Rectal smooth muscle tissue (tissue), 1 donor: ENCODE results near the gene PPP3R1.

Experiments
- H3K27ac ChIP-seq: one replicate; pipeline ENCODE4 v1.7.0; 2013; ENCODE audit warnings: low read depth, low read length, inconsistent platforms
- H3K27me3 ChIP-seq: one replicate; pipeline ENCODE4 v1.7.0; 2013; ENCODE audit warnings: low read length; ENCODE audit not compliant: control insufficient read depth, insufficient read depth
- H3K36me3 ChIP-seq: one replicate; pipeline ENCODE4 v1.7.0; 2013; ENCODE audit warnings: low read length; ENCODE audit not compliant: control insufficient read depth, insufficient read depth
- H3K4me1 ChIP-seq: one replicate; pipeline ENCODE4 v1.7.0; 2013; ENCODE audit warnings: low read length; ENCODE audit not compliant: control insufficient read depth, insufficient read depth
- H3K4me3 ChIP-seq: one replicate; pipeline ENCODE4 v1.7.0; 2013; ENCODE audit warnings: low read length
- H3K9ac ChIP-seq: one replicate; pipeline ENCODE4 v1.7.0; 2013; ENCODE audit warnings: low read length

PPP3R1 gene

DNA sequence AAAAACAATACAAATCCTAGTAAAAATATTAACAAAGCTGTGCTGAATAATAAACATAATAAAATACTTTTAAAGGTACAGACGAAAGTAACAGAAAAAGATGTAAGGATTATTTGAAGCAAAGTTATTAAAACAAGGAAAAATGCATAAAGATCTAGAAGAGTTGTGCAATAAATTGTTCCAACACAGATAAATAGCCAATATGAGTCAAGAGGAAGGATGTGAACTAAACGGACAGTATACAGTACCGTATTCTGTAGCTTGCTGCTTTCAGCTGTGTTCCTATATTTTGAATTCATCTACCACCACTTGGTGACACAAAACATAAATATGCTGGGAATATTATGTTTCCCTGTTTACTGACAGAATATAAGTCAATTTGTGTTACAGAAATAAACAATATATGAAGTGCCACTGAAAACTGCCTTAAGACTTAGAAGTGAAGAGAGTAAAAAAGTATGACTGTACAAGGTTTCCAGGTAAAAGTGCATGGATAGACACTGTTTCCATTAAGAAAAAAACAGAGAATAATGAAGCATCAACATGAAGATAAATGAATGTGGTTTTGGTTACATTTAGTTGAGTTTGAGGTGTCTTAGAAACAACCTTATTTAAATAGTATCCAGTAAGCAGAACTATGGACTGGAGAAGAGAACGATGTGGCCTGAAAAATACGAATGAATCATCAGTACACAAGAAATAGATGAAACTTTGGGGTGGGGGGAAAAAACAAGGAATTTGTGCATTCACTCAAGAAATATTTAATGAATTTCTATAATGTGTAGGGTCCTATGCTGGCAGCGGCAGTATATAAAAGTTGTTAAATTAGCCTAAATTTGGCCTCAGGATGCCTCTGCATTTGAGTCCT is 13.1 kb downstream of the PPP3R1 start:
- Histone ChIP-seq H3K4me1 (peaks cover 34% of the 10 kb centered on the region), H3K9ac (no peak overlapping the region), H3K4me3 (no peak overlapping the region), H3K27me3 (no peaks in the 10 kb centered on the region), H3K36me3 (no peaks in the 10 kb centered on the region), H3K27ac (no peak overlapping the region)

DNA sequence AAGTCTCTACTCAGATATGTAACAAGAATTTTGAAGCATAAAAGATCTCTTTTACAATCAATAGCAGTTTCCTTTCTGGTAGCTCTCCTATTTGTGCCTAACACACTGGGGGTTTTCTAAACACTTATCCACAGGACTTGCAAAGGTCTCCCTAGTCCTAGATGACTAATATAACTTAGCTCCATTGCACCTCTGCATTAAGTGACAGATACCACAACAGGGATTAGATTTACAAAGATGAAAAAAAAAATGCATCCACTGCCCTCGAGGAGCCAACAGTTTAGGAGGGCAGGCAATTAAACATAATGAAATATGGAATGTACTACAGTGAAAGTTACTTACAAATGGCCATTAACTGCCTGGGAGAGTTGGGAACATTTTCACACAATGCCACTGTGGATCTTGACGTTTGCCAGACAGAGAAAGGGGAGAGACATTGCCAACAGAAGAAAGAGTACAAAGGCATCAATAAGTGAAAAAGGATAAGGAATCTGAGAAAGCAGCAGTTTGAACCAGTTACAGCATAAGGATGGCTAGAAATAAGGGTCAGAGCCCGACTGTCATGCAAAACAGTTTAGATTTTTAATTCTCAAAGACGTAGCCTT is 14.3 kb downstream of the PPP3R1 start:
- Histone ChIP-seq H3K27ac (peak overlapping the region; percentile 11), H3K36me3 (no peaks in the 10 kb centered on the region), H3K4me1 (peaks cover 29% of the 10 kb centered on the region), H3K9ac (no peak overlapping the region), H3K27me3 (no peaks in the 10 kb centered on the region), H3K4me3 (no peak overlapping the region)

- H3K4me3 ChIP-seq, result no peak overlapping the region
- no peaks in the 10 kb centered on the region for H3K36me3 ChIP-seq
- peaks cover 29% of the 10 kb centered on the region for H3K4me1 ChIP-seq
- H3K27ac ChIP-seq, result peak overlapping the region; percentile 12
- H3K9ac ChIP-seq, result no peak overlapping the region
- H3K27me3 ChIP-seq, result no peaks in the 10 kb centered on the region
Observed at GRCh38 chr2:68237404-68237803, 14.9 kb downstream of the PPP3R1 start.

DNA sequence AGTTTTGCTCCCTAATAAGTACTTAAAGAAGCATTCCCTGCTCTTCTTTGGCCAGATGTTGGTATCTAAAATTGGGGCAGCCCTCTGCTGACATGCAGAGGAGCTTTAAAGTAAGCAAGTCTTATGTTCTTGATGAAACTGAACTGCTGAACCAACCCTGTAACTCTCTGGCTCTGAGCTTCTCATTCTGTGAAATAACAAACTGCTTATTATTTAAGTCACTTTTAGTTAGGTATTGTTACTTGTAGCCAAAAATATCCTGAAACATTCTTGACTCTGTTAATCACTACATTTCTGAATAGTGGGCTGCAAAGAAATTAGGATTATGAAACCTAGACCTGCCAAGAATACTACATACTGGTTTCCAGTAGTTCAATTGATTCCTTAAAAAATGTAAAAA is 15.5 kb downstream of the PPP3R1 start:
- Histone ChIP-seq H3K4me1 (peaks cover 29% of the 10 kb centered on the region), H3K4me3 (no peak overlapping the region), H3K27ac (no peak overlapping the region), H3K27me3 (no peaks in the 10 kb centered on the region), H3K9ac (no peak overlapping the region), H3K36me3 (no peaks in the 10 kb centered on the region)

DNA sequence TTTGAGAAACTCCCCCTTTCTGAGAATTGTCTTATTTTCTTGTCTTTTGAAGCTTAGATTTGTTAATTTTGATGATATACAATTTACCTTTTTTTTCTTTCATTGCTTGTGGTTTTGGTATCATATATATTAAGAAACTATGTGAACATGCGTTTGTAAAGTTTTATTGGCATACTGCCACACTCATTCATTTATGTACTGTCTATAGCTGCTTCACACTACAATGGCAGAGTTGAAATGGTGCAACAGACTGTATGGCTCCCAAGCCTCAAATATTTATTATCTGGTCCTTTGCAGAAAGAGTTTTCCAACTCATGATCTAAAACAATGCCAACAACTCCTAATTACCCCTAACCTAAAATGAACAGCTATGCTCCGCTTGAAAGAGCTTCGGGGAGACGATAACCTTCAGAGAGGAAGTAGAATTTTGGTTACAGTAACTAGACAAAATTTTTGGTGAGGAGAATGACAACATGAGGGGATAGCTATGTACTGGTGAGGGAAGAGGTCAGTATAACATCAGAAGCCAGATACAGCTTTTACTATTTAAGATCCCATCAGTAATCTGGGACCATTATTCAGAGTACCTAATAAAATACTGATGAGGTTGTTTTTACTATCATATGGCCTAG is 16.1 kb downstream of the PPP3R1 start:
- Histone ChIP-seq H3K27me3 (no peaks in the 10 kb centered on the region), H3K36me3 (no peaks in the 10 kb centered on the region), H3K27ac (no peak overlapping the region), H3K9ac (no peak overlapping the region), H3K4me1 (peaks cover 33% of the 10 kb centered on the region), H3K4me3 (no peak overlapping the region)

GRCh38 chr2:68235090-68235489 is 17.2 kb downstream of the PPP3R1 start:
- Histone ChIP-seq H3K27ac (no peak overlapping the region), H3K9ac (no peak overlapping the region), H3K4me1 (peaks cover 29% of the 10 kb centered on the region), H3K4me3 (no peak overlapping the region), H3K36me3 (no peaks in the 10 kb centered on the region), H3K27me3 (no peaks in the 10 kb centered on the region)

GRCh38 chr2:68234405-68234804 is 17.9 kb downstream of the PPP3R1 start:
- no peaks in the 10 kb centered on the region for H3K36me3 ChIP-seq
- peaks cover 29% of the 10 kb centered on the region for H3K4me1 ChIP-seq
- no peak overlapping the region for H3K4me3 ChIP-seq
- no peaks in the 10 kb centered on the region for H3K27me3 ChIP-seq
- no peak overlapping the region for H3K9ac ChIP-seq
- H3K27ac ChIP-seq, result no peak overlapping the region

DNA sequence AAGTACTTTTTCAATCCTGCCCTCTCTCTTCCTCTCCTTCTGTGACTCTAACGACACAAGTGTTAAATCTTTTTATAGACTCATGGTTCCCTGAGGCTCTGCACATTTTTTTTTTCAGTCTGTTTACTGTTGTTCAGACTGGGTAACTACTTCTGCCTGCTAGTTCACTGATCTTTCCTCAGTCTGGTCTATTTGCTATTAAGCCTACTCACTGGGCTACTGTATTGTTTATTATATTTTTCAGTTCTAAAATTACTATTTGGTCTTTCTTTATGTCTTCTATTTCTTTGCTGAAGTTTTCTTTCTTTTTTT is 21.3 kb downstream of the PPP3R1 start:
- H3K4me1 ChIP-seq, result peaks cover 9% of the 10 kb centered on the region
- H3K4me3 ChIP-seq, result no peak overlapping the region
- H3K36me3 ChIP-seq, result no peaks in the 10 kb centered on the region
- H3K27me3 ChIP-seq, result no peaks in the 10 kb centered on the region
- no peak overlapping the region for H3K9ac ChIP-seq
- H3K27ac ChIP-seq, result no peak overlapping the region

GRCh38 chr2:68230241-68231060 is 21.9 kb downstream of the PPP3R1 start:
- no peak overlapping the region for H3K9ac ChIP-seq
- H3K4me1 ChIP-seq, result peaks cover 9% of the 10 kb centered on the region
- H3K4me3 ChIP-seq, result no peak overlapping the region
- no peak overlapping the region for H3K27ac ChIP-seq
- H3K27me3 ChIP-seq, result no peaks in the 10 kb centered on the region
- no peaks in the 10 kb centered on the region for H3K36me3 ChIP-seq

DNA sequence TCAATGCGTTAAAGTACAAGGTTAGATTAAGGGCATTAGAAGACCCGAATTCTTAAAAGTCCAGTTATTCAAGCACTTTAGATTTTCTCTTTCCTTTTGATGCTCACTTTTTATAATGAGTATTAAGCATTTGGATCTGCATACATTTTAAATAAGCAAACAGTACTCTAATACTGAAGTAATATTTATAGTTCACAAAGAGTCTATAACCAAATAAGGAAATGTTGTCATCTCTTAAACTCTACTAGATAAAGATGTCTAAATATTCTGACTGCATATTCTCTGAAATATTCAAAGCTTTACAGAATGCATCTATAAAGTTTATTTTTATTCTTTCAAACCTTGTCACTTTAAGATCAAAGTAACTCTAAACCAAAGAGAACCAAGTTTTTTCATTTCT is 25.5 kb downstream of the PPP3R1 start:
- Histone ChIP-seq H3K36me3 (no peaks in the 10 kb centered on the region), H3K27me3 (no peaks in the 10 kb centered on the region), H3K4me3 (no peak overlapping the region), H3K4me1 (peaks cover 9% of the 10 kb centered on the region), H3K27ac (no peak overlapping the region), H3K9ac (no peak overlapping the region)

- Histone ChIP-seq H3K27me3 (no peaks in the 10 kb centered on the region), H3K4me1 (peaks cover 5% of the 10 kb centered on the region), H3K27ac (no peak overlapping the region), H3K9ac (no peak overlapping the region), H3K36me3 (no peaks in the 10 kb centered on the region), H3K4me3 (no peak overlapping the region)
Observed at GRCh38 chr2:68225119-68225632, 27.2 kb downstream of the PPP3R1 start.

GRCh38 chr2:68223419-68223818 is 28.9 kb downstream of the PPP3R1 start:
- no peaks in the 10 kb centered on the region for H3K27me3 ChIP-seq
- H3K4me3 ChIP-seq, result no peak overlapping the region
- H3K36me3 ChIP-seq, result no peaks in the 10 kb centered on the region
- peaks cover 13% of the 10 kb centered on the region for H3K4me1 ChIP-seq
- H3K9ac ChIP-seq, result no peak overlapping the region
- no peak overlapping the region for H3K27ac ChIP-seq
